Measurements from ENCODE around the gene XRN1.

DNA sequence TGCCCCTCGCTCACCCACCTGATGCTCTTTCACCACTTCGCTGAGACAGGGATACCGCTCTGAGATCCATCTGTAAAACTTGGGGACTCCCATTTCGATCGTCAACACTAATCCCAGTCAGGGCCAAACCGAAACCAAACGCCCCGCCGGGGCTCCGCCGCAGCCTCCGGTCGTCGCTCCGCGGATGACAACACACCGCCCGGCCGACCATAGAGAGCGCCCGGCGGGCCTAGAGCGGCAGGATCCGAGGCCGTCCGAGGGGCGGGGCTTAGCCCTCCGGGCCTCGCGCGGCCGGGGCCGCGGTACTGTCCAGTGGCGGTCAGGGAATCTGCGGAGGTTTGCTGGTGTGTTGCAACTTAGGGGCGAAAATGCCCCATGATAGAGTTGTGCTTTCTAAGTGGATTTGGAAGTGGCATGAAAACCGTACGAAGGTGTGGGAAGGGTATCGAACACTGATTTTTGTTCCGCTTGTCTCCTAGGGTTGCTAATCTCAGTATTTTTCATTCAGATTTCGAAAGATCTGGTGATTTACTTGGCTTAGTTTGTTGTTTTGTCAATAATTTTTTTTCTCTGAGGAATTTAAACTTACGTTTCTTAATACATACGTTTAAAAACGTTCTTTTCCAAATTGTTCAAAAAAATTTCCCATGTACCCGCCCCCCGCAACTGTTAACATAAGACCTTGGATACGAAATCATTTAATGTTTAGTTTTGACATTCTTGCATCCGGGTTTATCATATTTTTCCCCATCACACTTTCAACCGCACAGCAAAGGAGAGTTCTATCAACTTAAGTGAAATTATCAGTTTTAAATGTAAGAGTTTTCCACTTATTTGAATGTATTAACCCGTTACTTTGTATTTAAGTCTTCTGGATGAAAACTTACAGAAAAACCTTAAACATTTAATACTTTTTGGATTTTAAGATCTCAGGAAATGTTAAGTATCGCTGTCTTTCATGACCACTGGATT, at the start of gene XRN1:
- no peak for TF ChIP-seq CTCF (IDR thresholded peaks at IDR 0.05)
- peak; percentile 73 for TF ChIP-seq POLR2A (IDR thresholded peaks at IDR 0.05)
